Hematopoietic multipotent progenitor cell treated with erythropoietin and hydrocortisone succinate and interleukin-3 and kit ligand, for 4 days (in vitro differentiated cells): Measurements from ENCODE around the gene ANKRD12.

ENCODE experiments used
- DNase-seq: peaks from one replicate; pipeline ENCODE4 v3.0.0-alpha.2; 2015

The ANKRD12 gene

DNA sequence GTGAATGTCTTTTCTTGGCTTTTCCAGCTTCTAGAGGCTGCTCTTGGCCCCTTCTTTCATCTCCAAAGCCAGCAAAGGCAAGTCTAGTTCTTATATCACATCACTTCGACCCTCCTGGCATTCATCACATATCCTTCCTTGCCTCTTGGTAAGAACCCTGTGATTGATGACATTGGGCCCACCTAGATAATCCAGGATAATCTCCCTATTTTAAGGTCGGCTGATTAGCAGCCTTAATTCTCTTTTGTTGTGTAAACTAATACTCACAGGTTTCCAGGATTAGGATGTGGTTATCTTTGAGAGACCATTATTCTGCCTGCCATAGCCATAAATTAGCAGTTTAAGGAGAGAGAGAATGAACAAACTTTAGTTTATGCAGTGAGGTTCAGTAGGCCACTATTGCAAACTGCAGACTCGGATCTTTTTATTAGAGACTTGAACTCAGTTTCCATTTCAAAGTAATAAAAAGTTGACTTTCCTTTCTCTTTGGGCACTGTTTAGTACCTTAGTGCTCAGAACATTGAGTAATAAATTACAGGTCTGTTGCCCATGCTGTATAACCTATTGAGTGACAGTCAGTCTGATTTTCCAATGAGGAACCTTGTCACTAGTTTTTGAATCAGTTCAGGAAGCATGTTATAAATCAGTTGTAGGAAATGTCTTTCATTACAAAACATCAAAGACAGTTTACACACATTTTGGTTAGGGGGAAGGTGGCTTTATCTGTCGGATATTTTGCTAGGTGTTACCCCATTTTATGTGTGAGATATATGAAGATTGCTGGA is 29.6 kb upstream of the ANKRD12 start:
- DNase-seq, result no peak

DNA sequence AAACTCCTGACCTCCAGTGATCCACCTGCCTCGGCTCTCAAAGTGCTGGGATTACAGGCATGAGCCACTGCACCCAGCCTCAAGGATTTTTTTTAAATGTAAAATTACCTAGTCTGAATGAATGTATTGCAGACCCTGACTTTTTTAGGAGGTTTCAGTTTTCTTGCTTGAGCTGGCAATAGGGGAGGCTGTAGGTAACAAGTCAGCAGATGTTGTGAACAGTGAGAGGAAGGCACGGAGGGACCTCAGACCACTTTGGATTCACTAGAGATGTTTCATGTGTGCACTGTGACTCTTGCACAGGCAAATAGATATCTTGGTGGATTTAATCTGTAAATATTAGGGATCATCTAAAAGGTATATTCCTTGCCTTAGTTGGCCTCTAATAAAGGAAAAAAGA is 27.7 kb upstream of the ANKRD12 start:
- DNase-seq, result no peak

DNA sequence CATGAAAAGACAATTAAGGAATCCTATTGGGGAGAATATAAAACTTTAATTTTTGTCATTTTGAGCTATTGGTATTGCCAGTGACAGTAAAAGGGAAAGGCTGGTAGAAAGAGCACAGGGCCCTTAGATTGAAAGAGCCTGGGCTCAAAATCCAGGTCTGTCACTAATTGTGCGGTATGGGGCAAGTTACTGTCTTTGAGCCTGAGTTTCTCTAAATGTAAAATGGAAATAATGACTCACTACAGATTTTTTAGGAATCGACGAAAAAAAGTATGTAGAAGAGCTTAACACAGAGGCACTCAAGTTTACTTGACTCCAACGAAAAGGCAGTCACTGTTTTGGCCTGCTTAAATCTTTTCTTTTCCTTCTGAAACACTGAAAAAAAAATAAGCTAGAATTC is 27.1 kb upstream of the ANKRD12 start:
- no peak for DNase-seq

DNA sequence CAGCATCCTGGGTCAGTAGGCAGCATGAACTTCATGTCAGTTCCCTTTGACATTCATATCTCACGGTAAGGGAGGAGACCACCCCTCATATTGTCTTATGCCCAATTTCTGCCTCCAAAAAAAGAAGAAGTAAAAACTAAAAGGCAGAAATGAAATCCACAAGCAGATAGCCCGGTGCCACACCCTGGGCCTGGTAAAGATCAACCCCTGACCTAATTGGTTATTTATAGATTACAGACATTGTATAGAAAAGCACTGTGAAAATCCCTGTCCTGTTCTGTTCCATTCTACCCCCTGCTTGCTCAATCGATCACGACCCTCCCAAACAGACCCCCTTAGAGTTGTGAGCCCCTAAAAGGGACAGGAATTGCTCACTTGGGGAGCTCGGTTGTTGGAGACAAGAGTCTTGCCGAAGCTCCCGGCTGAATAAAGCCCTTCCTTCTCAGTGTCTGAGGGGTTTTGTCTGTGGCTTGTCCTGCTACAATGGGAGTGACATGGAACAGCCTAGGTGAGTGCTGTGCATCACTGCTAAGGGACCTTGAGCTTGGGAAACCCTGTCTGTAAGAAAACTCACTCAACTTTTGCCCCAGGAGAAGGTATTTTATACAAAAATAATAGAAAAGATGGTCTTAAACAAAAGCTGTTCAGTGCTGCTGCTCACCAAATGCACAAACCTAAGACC is 23.0 kb upstream of the ANKRD12 start:
- no peak for DNase-seq

DNA sequence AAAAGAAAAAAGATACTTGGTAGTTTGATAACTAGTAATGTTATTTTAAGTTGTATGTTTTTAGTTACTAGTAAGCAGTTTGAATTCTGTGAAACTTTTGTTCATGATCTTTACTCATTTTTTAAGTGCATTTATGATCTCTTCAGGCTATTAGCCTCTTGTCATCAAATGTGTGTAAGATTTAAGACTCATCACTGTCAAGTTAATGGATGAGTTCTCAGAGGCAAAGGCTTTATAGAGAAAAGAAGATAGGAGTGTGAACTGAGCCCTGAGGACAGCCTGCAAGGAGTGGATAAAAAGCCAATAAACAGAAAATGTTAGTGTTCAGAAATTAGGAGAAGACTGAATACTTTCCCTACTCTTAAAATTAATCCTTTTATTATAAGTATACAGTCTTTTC is 20.6 kb upstream of the ANKRD12 start:
- DNase-seq, result no peak

DNA sequence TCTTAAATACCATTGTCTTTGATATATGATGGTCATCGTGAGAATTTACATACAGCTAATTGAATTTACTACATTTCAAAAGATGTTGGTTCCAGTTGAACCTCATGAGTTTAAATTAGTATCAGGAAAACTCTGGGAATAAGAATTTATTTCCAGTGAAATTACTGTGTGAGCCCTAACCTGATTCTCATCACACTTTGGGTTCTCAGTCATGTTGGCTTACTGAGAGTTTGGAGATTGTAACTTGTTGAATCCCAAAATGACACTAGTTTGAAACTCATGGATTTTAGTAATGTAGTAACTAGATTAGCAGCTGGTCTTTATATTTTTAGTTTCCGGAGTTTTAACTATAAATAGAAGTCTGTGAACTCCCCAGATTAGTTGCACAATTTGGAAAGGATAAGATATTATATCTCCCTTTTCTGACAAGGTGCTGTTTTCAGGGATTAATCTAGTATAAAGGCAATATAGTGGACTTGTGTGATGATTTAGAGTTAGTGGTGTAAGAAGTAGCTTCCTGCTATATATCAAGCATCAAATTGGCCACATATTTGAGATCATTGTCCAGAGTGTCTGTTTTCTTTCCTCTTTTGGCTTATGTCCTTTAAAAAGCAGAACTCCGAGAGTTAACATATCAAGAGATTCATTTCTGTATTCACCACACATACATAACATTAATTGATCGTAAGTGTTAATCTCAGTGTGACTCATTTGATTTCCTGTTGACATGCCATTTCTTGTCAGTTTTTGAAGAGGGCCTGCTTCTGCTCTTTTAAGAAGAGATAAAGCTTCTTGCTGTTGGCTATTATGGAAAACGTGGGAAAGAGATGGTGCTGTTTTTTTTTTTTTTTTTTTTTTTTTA is 18.4 kb upstream of the ANKRD12 start:
- DNase-seq, result peak; percentile 76

DNA sequence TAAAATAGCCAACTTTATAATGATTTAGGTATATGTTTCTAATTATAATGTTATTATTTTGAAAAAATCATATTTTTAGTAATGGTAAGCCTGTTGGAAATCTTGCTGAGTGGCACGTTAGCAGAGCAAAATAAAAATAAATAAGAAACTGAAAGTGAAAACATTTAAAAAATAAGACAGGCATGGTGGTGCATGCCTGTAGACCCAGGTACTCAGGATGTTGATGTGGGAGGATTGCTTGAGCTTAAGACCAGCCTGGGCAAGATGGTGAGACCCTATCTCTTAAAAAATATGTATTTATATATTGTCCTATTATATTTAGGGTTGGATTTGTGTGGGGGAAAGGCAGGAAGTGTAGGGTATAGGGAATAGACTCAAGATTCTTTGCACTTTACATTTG is 15.8 kb upstream of the ANKRD12 start:
- no peak for DNase-seq

DNA sequence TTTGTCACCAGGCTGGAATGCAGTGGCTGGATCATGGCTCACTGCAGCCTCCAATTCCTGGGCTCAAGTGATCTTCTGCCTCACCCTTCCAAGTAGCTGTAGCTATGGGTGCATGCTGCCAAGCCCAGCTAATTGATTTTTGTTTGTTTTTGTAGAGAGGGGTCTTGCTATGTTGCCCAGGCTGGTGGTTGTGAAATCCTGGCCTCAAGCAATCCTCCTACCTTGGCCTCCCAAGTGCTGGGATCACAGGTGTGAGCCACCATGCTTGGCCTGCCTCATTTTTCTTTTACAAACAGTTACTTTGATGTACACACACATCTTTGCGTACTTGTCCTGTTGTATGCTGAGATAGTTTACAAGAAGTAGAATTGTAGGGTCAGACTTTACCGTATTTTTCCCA is 13.1 kb upstream of the ANKRD12 start:
- DNase-seq, result no peak

DNA sequence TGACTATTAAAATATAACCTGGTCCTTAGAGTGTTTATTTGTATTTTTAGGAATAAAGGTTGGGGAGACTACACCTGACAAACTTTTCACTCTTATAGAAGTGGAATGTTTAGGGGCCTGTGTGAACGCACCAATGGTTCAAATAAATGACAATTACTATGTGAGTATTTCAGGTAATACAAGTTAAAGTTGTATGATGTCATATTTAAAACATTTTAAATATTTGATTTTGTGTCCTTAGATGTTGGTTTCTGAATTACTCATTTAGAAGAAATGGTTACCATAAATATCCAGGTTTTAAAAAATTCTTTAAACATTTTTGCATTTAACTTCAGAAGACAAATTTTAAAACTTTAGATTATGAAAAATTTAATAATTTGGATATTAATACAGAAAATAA is 11.8 kb upstream of the ANKRD12 start:
- DNase-seq, result no peak

DNA sequence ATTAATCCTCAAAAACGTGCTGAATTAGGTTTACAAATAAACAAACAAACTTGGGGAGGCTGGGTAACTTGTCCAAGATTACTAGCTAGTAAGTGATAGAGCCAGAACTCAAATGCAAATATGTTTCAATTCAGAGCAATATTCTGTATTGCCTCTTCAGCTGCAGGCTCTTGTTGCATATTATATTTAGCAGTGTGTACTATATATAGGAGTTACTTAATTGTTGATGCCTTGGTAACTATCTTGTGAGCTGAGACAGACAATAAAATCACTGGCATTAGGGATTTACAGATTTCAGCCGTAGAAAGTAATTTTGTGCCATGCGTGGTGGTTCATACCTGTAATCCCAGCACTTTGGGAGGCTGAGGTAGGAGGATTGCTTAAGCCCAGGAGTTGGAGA is 10.2 kb upstream of the ANKRD12 start:
- DNase-seq, result no peak

DNA sequence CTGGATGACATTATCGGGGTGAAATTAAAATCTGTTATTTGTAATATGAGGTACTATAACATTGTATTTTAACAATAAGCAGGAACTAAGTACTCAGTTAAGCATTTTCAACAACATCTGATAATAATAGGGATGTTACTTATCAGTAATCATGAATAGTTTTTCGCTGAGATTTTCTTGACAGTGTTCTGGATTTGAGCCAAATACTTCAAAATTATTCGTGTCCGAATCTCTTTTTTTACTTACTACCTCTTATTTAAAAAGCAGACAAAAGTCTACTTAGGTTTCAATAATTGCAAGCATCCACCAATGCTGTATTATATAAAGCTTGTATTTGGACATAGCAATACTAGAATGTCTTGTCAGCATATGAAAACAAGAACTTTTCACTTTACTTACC is 6.4 kb upstream of the ANKRD12 start:
- no peak for DNase-seq

DNA sequence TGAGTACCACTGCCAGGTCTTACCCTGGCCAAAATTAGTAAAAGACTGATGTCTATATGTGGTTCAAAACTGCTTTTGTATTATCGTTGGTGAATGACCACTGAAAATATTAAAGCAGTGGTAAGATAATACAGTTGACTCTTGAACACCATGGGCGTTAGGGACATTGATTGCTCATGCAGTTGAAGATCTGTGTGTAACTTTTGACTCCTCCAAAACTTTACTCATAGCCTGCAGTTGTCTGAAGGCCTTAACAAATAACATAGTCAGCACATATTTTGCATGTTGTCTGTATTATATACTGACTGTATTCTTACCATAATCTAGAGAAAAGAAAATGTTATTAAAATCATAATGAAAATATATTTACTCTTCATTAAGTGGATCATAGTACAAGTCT is 5.8 kb upstream of the ANKRD12 start:
- no peak for DNase-seq

DNA sequence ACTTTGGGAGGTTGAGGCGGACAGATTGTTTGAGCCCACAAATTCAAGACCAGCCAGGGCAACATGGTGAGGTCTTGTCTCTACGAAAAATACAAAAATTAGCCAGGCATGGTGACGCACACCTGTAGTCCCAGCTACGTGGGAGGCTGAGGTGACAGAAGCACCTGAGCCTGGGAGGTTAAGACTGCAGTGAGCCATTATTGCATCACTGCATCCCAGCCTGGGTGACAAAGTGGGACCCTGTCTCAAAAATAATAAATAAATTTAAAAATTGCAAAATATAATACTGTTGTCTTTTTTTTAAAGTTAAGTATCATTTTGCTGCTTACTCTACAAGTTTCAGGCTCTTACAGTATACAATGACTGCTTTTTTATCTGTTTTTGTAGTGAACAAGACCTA is 4.0 kb upstream of the ANKRD12 start:
- no peak for DNase-seq

DNA sequence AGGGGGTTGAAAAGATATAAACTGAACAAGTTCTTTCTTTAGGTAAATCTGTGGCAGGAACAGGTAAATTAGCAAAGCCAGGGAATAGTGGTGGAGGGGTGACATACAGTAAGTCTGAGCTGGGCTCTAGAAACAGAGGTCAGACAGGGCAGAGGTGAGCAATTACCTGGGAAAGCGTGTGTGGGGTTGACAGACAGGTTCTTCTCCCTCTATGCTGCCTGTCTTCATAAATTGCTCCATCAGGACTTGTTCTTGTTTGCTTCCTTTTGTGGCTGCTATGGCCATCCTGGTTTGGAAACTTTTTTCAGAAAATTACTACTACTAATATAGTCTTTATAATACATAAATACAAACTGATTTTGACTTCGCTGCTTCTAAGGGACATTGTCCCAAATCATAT is 3.4 kb upstream of the ANKRD12 start:
- DNase-seq, result no peak

DNA sequence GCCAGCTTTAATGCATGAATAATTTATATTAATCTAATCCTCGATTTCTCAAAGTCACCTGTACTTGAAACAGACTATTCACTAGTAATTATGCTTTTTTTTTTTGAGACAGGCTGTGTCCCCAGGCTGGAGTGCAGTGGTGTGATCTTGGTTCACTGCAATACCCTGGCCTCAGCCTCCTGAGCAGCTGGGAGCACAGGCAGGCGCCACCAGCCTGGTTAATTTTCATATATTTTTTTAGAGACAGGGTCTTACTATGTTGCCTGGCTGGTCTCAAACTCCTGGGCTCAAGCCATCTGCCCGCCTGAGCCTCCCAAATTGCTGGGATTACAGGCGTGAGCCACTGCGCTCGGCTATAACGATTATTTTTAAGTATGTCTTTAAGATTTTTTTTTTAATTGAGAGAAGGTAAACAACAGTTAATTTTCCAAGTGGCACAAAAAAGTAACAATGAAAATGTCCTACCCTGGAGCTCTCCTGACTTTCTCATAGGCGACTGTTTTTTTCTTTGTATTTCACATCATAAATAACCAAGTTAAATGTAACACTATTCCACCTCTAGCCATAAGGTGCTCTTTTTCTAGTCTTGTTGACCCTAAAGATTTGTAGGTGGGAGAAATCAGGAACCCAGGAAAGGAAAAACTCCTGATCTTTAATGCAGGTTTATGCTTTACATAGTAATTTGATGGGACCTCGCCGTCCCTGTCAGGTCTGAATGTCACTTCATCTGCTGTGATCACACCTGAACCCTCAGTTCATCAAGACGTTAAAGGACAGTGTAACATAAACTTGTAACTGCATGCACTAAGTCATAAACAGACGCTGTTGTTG is 1.3 kb upstream of the ANKRD12 start:
- no peak for DNase-seq

DNA sequence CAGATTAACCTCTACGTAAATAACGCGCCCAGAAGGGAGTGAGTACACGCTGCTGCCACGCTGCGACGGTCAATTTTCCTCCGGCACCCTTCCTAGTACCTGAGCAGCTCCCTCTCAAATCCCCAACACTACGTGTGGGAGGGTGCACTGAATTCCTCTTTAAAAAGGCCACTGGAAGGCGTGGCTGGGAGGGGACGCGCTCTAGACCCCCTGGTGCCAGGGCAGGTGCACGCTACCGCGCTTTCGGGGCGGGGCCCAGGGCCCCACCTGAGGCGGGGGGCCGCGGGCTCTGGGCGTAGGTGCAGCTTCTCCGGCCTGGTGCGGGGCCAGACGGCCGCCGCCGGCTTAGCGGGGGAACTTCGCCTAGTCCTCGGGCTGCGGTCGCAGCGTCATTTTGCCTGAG is 668 bp upstream of the ANKRD12 start:
- peak; percentile 69 for DNase-seq

DNA sequence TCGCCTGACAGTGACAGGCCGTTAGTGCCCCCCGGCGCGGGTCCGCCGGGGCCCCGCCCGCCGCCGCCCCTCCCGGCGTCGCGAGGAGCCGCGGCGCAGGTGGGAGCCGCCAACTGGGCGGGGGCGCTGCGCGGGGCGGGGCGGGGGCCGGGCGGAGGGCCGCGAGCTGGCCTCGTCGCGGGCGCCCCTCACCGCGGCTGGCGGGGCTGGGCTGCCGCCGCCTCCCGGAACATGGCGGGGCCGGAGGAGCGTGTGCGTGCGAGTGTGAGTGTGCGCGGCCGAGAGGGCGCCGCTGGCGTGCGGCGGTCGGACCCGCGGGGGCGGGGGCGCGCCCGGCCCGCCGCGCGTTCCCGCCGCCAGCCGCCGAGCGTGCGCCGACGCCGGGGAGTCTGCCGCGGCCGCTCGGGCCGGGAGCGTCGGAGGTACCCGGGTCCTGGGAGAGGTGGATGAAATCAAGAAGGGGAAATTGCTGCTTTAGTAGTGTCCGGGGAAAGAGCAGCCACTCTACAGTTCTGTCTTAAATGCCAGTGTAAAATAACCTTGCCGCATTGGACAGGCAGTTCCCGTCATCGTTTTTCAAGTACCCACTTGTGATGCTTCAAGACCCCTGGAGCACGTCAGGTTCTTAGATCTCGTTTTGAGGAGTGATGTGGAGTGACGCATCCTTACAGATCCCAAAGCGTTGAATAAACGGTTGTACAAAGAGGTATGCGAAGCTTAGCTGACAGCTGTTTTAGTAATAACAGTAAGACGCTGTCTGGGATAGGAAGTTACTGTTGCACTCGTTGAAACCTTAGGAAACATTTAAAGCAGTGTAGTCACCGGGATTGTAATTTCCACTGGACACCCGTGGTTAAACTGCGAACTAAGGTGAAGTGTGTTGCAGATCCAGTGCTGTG is 836 bp downstream of the ANKRD12 start:
- DNase-seq, result peak; percentile 89

DNA sequence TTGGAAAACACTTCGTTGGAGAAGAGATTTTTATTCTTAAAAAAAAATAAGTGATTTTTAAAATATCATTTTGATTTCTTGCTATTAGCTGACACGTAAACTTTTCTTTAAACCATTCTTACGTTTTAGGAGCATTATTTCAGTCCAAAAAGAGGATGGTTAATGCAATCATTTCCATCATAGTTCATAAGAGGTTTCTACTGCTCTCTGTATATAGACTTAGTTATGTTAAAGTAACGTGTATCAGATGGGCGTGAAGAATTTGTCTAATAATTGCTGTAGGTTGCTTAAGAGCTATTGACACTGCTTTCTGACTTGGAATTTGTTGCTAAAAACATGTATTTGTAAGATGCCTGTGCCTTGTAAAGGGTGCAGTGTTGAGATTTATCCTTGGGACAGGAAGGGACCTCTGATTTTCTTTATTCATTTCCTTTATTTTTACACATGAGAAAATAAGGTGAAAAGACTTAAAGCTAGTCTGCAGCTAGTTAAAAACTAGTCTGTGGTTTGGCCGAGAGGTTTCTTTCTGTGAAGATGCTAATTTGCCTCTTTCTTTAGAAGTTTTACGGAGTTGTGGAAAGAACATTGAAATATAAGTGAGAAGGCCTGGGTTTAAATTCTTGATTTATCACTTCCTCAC is 2.9 kb downstream of the ANKRD12 start:
- DNase-seq, result no peak

DNA sequence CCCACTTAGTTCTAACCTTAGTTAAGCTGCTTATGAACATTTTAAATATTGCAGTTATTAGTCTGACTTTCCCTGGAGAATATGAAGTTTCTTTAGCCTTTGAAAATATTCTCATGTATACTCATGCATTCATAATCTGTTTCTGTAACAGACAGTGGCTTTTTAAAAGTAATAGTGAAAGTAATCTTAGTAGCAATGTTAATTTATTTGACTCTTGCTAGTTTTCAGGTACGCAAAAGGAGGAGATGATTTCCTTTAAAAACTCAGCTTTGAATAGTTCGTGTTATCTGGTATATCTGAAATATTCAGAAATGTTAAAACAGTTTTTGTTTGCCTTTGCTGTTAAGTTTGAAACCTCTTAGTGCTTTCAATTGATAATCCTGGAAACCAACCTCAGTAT is 3.8 kb downstream of the ANKRD12 start:
- DNase-seq, result no peak

DNA sequence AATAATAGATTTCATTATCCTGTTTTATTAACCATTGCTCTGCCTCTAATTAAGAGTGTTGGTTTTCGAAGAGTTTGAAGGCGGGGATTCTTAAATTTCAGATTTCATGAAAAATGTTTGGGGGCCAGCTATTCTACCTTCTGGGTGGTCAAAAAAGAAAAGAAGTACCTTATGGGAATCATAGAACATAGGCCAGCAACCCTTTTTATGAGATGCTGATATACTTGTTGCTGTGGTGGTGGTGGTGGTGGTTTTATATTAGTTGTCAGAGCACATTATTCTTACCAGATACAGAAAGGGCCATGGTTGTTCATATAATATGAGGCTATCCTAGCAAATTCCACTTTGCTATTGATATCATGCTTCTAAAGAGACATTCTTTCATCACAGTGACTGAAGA is 4.4 kb downstream of the ANKRD12 start:
- no peak for DNase-seq

DNA sequence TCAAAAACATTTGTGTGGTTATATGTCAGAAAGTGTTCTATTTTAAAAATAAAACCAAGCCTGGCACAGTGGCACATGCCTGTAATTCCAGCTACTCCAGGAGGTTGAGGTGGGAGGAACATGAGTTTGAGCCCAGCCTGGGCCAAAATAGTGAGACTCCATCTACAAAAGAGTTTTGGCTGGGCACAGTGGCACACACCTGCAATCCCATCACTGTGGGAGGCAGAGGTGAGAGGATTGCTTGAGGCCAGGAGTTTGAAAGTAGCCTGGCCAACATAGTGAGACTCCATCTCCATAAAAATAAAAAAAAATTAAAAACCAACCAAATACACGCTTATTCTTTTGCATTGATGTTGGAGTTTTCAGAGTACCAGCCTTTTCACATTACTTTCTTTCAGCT is 9.6 kb downstream of the ANKRD12 start:
- no peak for DNase-seq
